Neural progenitor cell (in vitro differentiated cells): Measurements from ENCODE around the gene DRAM2. TPM values are rescaled to one million over a fixed set of nuclear protein-coding genes. Genes with fewer than 3 reads are reported as not detected.

Source experiments
- DNase-seq: peaks from one replicate; pipeline ENCODE4 v3.0.0-alpha.2; 2016; ENCODE audit warnings: low spot score
- H2AFZ ChIP-seq: fragments of 200-600 bp; sonication (generic); replicated peaks from 2 replicates; pipeline ENCODE4 v1.6.1; 2016; ENCODE audit warnings: antibody characterized with exemption
- H3F3A ChIP-seq: fragments of 200-600 bp; sonication (generic); 2 replicates; pipeline ENCODE4 v1.6.1; 2016; ENCODE audit warnings: antibody characterized with exemption, low read depth
- H3K27ac ChIP-seq: fragments of 200-600 bp; sonication (generic); 2 replicates; pipeline ENCODE4 v1.5.1; 2016; ENCODE audit warnings: mild to moderate bottlenecking
- H3K27me3 ChIP-seq: fragments of 200-600 bp; sonication (generic); 2 replicates; pipeline ENCODE4 v1.6.1; 2016; ENCODE audit warnings: mild to moderate bottlenecking, moderate library complexity
- H3K36me3 ChIP-seq: fragments of 200-600 bp; sonication (generic); 2 replicates; pipeline ENCODE4 v1.5.1; 2016
- H3K4me1 ChIP-seq: fragments of 200-600 bp; sonication (generic); 2 replicates; pipeline ENCODE4 v1.6.1; 2016; ENCODE audit warnings: mixed run types
- H3K4me2 ChIP-seq: fragments of 200-600 bp; sonication (generic); 2 replicates; pipeline ENCODE4 v1.6.1; 2016
- H3K4me3 ChIP-seq: fragments of 200-600 bp; sonication (generic); 2 replicates; pipeline ENCODE4 v1.5.1; 2016
- H3K79me2 ChIP-seq: fragments of 200-600 bp; sonication (generic); 2 replicates; pipeline ENCODE4 v1.6.1; 2016; ENCODE audit warnings: low read depth
- H3K9ac ChIP-seq: fragments of 200-600 bp; sonication (generic); 2 replicates; pipeline ENCODE4 v1.6.1; 2016
- H3K9me3 ChIP-seq: fragments of 200-600 bp; sonication (generic); 2 replicates; pipeline ENCODE4 v1.5.1; 2016; ENCODE audit warnings: low read depth
- H4K20me1 ChIP-seq: fragments of 200-600 bp; sonication (generic); 2 replicates; pipeline ENCODE4 v1.6.1; 2016; ENCODE audit warnings: low read depth
- H3K27ac Mint-ChIP-seq: 3 replicates; pipeline ENCODE4 v1.8.0; 2021; ENCODE audit warnings: mixed read lengths
- H3K27me3 Mint-ChIP-seq: 2 replicates; pipeline ENCODE4 v1.8.0; 2022; ENCODE audit warnings: low read depth, mild to moderate bottlenecking, inconsistent platforms, moderate library complexity, mixed read lengths; ENCODE audit not compliant: insufficient read depth
- H3K36me3 Mint-ChIP-seq: 3 replicates; pipeline ENCODE4 v1.8.0; 2021; ENCODE audit warnings: mixed read lengths
- H3K4me1 Mint-ChIP-seq: 3 replicates; pipeline ENCODE4 v1.8.0; 2021; ENCODE audit warnings: mixed read lengths
- H3K4me3 Mint-ChIP-seq: 3 replicates; pipeline ENCODE4 v1.8.0; 2021; ENCODE audit warnings: mild to moderate bottlenecking, moderate library complexity, mixed read lengths
- H3K9me3 Mint-ChIP-seq: 3 replicates; pipeline ENCODE4 v1.8.0; 2020; ENCODE audit warnings: mixed read lengths
- EZH2 ChIP-seq: fragments of 200-600 bp; sonication (generic); IDR thresholded peaks from 2 replicates; pipeline ENCODE4 v1.6.1; 2017; ENCODE audit warnings: antibody characterized with exemption, mild to moderate bottlenecking, moderate library complexity
- EZH2phosphoT487 ChIP-seq: fragments of 200-600 bp; sonication (generic); IDR thresholded peaks from 2 replicates; pipeline ENCODE4 v1.6.1; 2017; ENCODE audit warnings: antibody characterized with exemption
- total RNA-seq: library from RNA; depleted of rRNA; stranded (reverse); fragments of >200 nt; gene quantifications from 2 replicates; pipeline ENCODE4 v1.2.3, GENCODE V29; 2015; ENCODE audit warnings: low replicate concordance
- TF ChIP-seq, protein P1 (sequence below): fragments of 200-600 bp; sonication (generic); IDR thresholded peaks from 2 replicates; pipeline ENCODE4 v1.5.1; 2017; ENCODE audit warnings: antibody characterized with exemption, mild to moderate bottlenecking

DRAM2 gene
- total RNA-seq, 1 donor from 2014 or later = 145 TPM

DNA sequence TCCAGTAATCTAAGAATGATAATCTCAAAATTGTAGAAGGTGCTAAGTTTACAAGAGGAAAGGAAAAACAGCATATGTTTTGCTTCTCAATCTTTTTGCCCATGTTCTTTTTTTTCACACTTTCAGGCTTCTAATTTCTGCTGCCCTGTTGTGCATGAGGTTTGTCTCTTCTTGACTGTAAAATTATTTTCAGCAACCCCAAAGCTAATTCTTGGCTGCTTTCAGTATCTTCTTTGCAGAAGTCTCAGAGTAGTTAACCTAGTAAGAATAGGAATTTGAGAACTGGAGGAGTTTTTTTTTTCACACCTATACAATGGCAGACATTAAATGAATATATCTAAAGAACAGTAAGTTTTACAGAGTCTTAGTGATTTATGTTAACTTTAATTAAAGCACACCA lies 34.2 kb upstream of the DRAM2 start:
- TF ChIP-seq EZH2phosphoT487 (no peak), EZH2 (no peak)
- TF ChIP-seq, protein P1, sequence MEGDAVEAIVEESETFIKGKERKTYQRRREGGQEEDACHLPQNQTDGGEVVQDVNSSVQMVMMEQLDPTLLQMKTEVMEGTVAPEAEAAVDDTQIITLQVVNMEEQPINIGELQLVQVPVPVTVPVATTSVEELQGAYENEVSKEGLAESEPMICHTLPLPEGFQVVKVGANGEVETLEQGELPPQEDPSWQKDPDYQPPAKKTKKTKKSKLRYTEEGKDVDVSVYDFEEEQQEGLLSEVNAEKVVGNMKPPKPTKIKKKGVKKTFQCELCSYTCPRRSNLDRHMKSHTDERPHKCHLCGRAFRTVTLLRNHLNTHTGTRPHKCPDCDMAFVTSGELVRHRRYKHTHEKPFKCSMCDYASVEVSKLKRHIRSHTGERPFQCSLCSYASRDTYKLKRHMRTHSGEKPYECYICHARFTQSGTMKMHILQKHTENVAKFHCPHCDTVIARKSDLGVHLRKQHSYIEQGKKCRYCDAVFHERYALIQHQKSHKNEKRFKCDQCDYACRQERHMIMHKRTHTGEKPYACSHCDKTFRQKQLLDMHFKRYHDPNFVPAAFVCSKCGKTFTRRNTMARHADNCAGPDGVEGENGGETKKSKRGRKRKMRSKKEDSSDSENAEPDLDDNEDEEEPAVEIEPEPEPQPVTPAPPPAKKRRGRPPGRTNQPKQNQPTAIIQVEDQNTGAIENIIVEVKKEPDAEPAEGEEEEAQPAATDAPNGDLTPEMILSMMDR = no peak
- no peaks in the 10 kb centered on the region for H3K36me3 ChIP-seq
- H3K4me1 Mint-ChIP-seq = no peaks in the 10 kb centered on the region
- H3K9ac ChIP-seq = no peak overlapping the region
- H3K4me3 ChIP-seq = no peak overlapping the region
- no peak overlapping the region for H2AFZ ChIP-seq
- H3K27me3 Mint-ChIP-seq = no peaks in the 10 kb centered on the region
- no peaks in the 10 kb centered on the region for H3K9me3 Mint-ChIP-seq
- no peaks in the 10 kb centered on the region for H3F3A ChIP-seq
- no peaks in the 10 kb centered on the region for H3K79me2 ChIP-seq
- DNase-seq = no peak
- no peaks in the 10 kb centered on the region for H4K20me1 ChIP-seq
- peaks cover 7% of the 10 kb centered on the region for H3K36me3 Mint-ChIP-seq
- no peak overlapping the region for H3K4me3 Mint-ChIP-seq
- H3K4me2 ChIP-seq = no peak overlapping the region
- H3K4me1 ChIP-seq = no peaks in the 10 kb centered on the region
- H3K27me3 ChIP-seq = no peaks in the 10 kb centered on the region
- no peak overlapping the region for H3K27ac ChIP-seq
- H3K27ac Mint-ChIP-seq = no peak overlapping the region
- no peaks in the 10 kb centered on the region for H3K9me3 ChIP-seq

DNA sequence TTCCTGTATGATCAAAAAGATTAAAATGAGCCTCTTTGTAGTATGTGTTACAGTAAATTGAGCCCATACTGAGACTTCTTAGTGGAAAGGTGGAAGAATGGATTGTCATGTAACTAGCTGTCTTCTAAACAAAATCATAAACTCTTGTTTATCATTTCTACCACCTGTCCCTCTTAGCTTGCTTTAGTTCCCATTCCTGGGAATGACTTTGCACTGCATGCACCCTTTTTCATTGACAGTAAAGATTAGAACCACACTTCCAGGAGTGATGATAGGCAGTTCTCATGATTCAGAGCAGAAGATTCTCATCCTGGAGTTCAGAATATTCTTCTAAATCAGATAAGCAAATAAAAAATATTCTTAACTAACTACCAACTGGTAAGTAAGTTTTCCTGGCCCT lies 32.6 kb upstream of the DRAM2 start:
- Histone ChIP-seq H3K4me3 (no peak overlapping the region), H3K4me2 (no peak overlapping the region), H3K9me3 (no peaks in the 10 kb centered on the region), H3K27ac (no peak overlapping the region), H3F3A (no peaks in the 10 kb centered on the region), H2AFZ (no peak overlapping the region), H3K4me1 (no peaks in the 10 kb centered on the region), H4K20me1 (no peaks in the 10 kb centered on the region), H3K36me3 (no peaks in the 10 kb centered on the region), H3K27me3 (no peaks in the 10 kb centered on the region), H3K79me2 (no peaks in the 10 kb centered on the region), H3K9ac (no peak overlapping the region)
- Mint-ChIP-seq H3K4me3 (no peak overlapping the region), H3K9me3 (no peaks in the 10 kb centered on the region), H3K27ac (no peak overlapping the region), H3K27me3 (no peaks in the 10 kb centered on the region), H3K4me1 (no peaks in the 10 kb centered on the region), H3K36me3 (peaks cover 7% of the 10 kb centered on the region)
- no peak for TF ChIP-seq EZH2
- TF ChIP-seq, protein P1 = no peak
- no peak for TF ChIP-seq EZH2phosphoT487
- no peak for DNase-seq

DNA sequence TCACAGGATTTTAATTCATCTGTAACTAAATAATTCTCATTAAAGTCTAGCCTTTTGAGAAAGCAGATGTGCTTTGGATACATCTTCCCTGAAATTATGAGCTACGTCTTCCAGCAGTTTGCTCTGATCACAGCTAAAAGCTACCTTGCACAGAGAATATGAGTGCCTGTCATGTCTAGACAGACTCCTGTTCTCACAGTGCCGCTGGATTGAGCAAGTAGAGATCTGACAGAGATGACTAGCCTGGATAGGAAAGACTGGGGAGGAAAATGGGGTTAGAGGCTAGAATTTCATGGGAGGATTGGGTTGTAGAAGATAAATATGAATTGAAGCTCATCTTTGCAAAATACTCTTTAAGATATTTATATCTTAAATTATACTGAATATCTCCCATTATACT lies 24.3 kb upstream of the DRAM2 start:
- H3K27me3 Mint-ChIP-seq = no peaks in the 10 kb centered on the region
- Histone ChIP-seq H3K4me3 (no peak overlapping the region), H3K27me3 (no peaks in the 10 kb centered on the region), H3K4me1 (no peaks in the 10 kb centered on the region), H3K79me2 (peaks cover 3% of the 10 kb centered on the region), H4K20me1 (peaks cover 4% of the 10 kb centered on the region), H3K36me3 (peaks cover 4% of the 10 kb centered on the region), H3K9me3 (no peaks in the 10 kb centered on the region), H3K27ac (no peak overlapping the region), H3F3A (no peaks in the 10 kb centered on the region), H3K4me2 (no peak overlapping the region), H3K9ac (no peak overlapping the region), H2AFZ (no peak overlapping the region)
- H3K9me3 Mint-ChIP-seq = no peaks in the 10 kb centered on the region
- TF ChIP-seq, protein P1 = no peak
- TF ChIP-seq EZH2phosphoT487 (no peak), EZH2 (no peak)
- H3K27ac Mint-ChIP-seq = no peak overlapping the region
- H3K4me3 Mint-ChIP-seq = no peak overlapping the region
- DNase-seq = no peak
- H3K36me3 Mint-ChIP-seq = peaks cover 5% of the 10 kb centered on the region
- no peaks in the 10 kb centered on the region for H3K4me1 Mint-ChIP-seq

DNA sequence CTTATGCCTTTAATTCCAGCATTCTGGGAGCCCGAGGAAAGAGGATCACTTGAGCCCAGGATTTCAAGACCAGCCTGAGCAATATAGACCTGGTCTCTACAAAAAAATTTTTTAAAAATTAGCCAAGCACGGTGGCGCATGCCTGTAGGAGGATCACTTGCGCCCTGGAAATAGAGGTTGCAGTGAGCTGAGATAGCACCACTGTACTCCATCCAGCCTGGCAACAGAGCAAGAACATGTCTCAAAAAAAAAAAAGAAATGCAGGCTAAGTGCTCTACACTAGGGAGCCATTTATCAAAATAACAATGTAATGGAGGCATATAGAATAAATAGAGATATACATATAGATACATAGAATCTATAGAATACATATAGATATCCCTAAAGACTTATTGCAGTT lies 23.5 kb upstream of the DRAM2 start:
- no peaks in the 10 kb centered on the region for H3F3A ChIP-seq
- Mint-ChIP-seq H3K36me3 (peaks cover 7% of the 10 kb centered on the region), H3K27me3 (no peaks in the 10 kb centered on the region), H3K4me1 (no peaks in the 10 kb centered on the region), H3K27ac (no peak overlapping the region), H3K4me3 (no peak overlapping the region), H3K9me3 (no peaks in the 10 kb centered on the region)
- DNase-seq = no peak
- H3K4me1 ChIP-seq = no peaks in the 10 kb centered on the region
- H3K27ac ChIP-seq = no peak overlapping the region
- no peak overlapping the region for H3K4me2 ChIP-seq
- no peak overlapping the region for H2AFZ ChIP-seq
- peaks cover 4% of the 10 kb centered on the region for H3K79me2 ChIP-seq
- H3K27me3 ChIP-seq = no peaks in the 10 kb centered on the region
- H3K9ac ChIP-seq = no peak overlapping the region
- H4K20me1 ChIP-seq = peaks cover 4% of the 10 kb centered on the region
- TF ChIP-seq, protein P1 = no peak
- TF ChIP-seq EZH2phosphoT487 = no peak
- TF ChIP-seq EZH2 = no peak
- peaks cover 4% of the 10 kb centered on the region for H3K36me3 ChIP-seq
- H3K9me3 ChIP-seq = no peaks in the 10 kb centered on the region
- H3K4me3 ChIP-seq = no peak overlapping the region
